IMR-90 (cell line): ENCODE results near the gene DIAPH2.

Experiments used
- CEBPB ChIP-seq: IDR thresholded peaks from 2 replicates; pipeline ENCODE4 v1.6.1; 2012; ENCODE audit warnings: low read depth, low read length, improper control_type of control experiment
- CHD1 ChIP-seq: IDR thresholded peaks from 2 replicates; pipeline ENCODE4 v1.6.1; 2012; ENCODE audit warnings: low read depth, low read length, improper control_type of control experiment
- ELK1 ChIP-seq: fragments of 150-350 bp; IDR thresholded peaks from 2 replicates; pipeline ENCODE4 v1.6.1; 2016; ENCODE audit warnings: low read depth, mild to moderate bottlenecking, low read length, moderate library complexity, borderline replicate concordance
- MAFK ChIP-seq: IDR thresholded peaks from 2 replicates; pipeline ENCODE4 v1.6.1; 2012; ENCODE audit warnings: low read depth, low read length, improper control_type of control experiment
- MAZ ChIP-seq: IDR thresholded peaks from 2 replicates; pipeline ENCODE4 v1.6.1; 2012; ENCODE audit warnings: low read depth, mild to moderate bottlenecking, low read length, improper control_type of control experiment, moderate library complexity, borderline replicate concordance
- POLR2A ChIP-seq: IDR thresholded peaks from 2 replicates; pipeline ENCODE4 v1.6.1; 2012; ENCODE audit warnings: mild to moderate bottlenecking, low read depth, low read length
- RAD21 ChIP-seq: IDR thresholded peaks from 2 replicates; pipeline ENCODE4 v1.6.1; 2012; ENCODE audit warnings: low read length, improper control_type of control experiment
- SMC3 ChIP-seq: fragments of 150-350 bp; IDR thresholded peaks from 2 replicates; pipeline ENCODE4 v1.6.1; 2016; ENCODE audit warnings: low read depth, mild to moderate bottlenecking, antibody characterized with exemption, low read length, moderate library complexity
- USF2 ChIP-seq: fragments of 150-350 bp; IDR thresholded peaks from 2 replicates; pipeline ENCODE4 v1.6.1; 2017; ENCODE audit warnings: mild to moderate bottlenecking, antibody characterized with exemption, low read length, low read depth
- TF ChIP-seq, protein P1 (sequence below): conservative IDR thresholded peaks from 2 replicates; pipeline ENCODE4 v1.5.1; 2012; ENCODE audit warnings: mild to moderate bottlenecking, low read depth, low read length, improper control_type of control experiment

GRCh38 chrX:96729868-96730643 lies 45.4 kb downstream of the DIAPH2 start:
- TF ChIP-seq, protein P1, sequence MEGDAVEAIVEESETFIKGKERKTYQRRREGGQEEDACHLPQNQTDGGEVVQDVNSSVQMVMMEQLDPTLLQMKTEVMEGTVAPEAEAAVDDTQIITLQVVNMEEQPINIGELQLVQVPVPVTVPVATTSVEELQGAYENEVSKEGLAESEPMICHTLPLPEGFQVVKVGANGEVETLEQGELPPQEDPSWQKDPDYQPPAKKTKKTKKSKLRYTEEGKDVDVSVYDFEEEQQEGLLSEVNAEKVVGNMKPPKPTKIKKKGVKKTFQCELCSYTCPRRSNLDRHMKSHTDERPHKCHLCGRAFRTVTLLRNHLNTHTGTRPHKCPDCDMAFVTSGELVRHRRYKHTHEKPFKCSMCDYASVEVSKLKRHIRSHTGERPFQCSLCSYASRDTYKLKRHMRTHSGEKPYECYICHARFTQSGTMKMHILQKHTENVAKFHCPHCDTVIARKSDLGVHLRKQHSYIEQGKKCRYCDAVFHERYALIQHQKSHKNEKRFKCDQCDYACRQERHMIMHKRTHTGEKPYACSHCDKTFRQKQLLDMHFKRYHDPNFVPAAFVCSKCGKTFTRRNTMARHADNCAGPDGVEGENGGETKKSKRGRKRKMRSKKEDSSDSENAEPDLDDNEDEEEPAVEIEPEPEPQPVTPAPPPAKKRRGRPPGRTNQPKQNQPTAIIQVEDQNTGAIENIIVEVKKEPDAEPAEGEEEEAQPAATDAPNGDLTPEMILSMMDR, result no peak
- TF ChIP-seq POLR2A, result no peak
- no peak for TF ChIP-seq MAFK
- TF ChIP-seq CHD1, result no peak
- no peak for TF ChIP-seq CEBPB
- TF ChIP-seq USF2, result no peak
- TF ChIP-seq SMC3, result no peak
- no peak for TF ChIP-seq ELK1
- TF ChIP-seq RAD21, result no peak
- TF ChIP-seq MAZ, result no peak
